Central memory CD8-positive, alpha-beta T cell (primary cell): ENCODE data around the gene SPATA13.
"Not testable (repeated sequence)": the region's sequence is repeated elsewhere in the genome, so short reads cannot be mapped to it uniquely, and the experiment has no call there.

Experiments
- ATAC-seq: fragments of 150-1000 bp; cut with Tn5 transposase; replicated peaks from 2 replicates; pipeline ENCODE4 v1.10.0; 2022; ENCODE audit warnings: mild to moderate bottlenecking, moderate FRiP score, moderate number of reproducible peaks; ENCODE audit not compliant: poor library complexity, severe bottlenecking; ENCODE audit errors: extremely low read depth
- DNase-seq, 2 donors: peaks; one replicate each; pipeline ENCODE4 v3.0.0; 2021; ENCODE audit warnings: low spot score in 2 of 2
- H3K27ac Mint-ChIP-seq: one replicate; pipeline ENCODE4 v1.8.0; 2022; ENCODE audit warnings: low read depth, mild to moderate bottlenecking, moderate library complexity, mixed read lengths
- H3K27me3 Mint-ChIP-seq: one replicate; pipeline ENCODE4 v1.8.0; 2022; ENCODE audit warnings: mixed read lengths
- H3K36me3 Mint-ChIP-seq: one replicate; pipeline ENCODE4 v1.8.0; 2022; ENCODE audit warnings: mild to moderate bottlenecking, moderate library complexity, mixed read lengths; ENCODE audit not compliant: insufficient read depth
- H3K4me1 Mint-ChIP-seq: one replicate; pipeline ENCODE4 v1.8.0; 2022; ENCODE audit warnings: mixed read lengths
- H3K4me3 Mint-ChIP-seq: one replicate; pipeline ENCODE4 v1.8.0; 2022; ENCODE audit warnings: mild to moderate bottlenecking, moderate library complexity, mixed read lengths
- H3K9me3 Mint-ChIP-seq: one replicate; pipeline ENCODE4 v1.8.0; 2022; ENCODE audit warnings: mixed read lengths

Gene SPATA13

DNA sequence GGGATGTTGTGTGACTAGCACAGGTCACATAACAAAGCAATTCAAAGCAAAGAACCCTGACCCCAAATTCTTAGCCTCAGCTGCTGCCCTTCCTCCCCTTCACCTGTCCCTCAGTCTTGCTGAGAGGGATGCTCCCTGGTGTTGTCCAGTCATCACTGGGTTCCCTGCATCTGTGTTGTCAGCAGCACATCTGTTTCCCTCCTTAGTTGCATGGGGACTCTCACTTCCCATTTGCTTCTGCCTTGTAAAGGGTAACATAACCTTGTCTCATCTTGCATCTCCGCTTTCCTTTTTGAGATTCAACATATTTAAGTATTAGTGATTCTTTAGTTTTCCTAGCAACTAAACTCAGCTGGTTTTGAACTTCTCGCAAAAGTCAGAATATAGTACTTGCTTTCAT, 54.0 kb downstream of the SPATA13 start:
- Mint-ChIP-seq H3K36me3 (peaks cover 1% of the 10 kb centered on the region), H3K4me3 (no peak overlapping the region), H3K4me1 (peaks cover 12% of the 10 kb centered on the region), H3K9me3 (no peaks in the 10 kb centered on the region), H3K27me3 (no peaks in the 10 kb centered on the region), H3K27ac (no peak overlapping the region)
- DNase-seq (no peak), ATAC-seq (no peak)

DNA sequence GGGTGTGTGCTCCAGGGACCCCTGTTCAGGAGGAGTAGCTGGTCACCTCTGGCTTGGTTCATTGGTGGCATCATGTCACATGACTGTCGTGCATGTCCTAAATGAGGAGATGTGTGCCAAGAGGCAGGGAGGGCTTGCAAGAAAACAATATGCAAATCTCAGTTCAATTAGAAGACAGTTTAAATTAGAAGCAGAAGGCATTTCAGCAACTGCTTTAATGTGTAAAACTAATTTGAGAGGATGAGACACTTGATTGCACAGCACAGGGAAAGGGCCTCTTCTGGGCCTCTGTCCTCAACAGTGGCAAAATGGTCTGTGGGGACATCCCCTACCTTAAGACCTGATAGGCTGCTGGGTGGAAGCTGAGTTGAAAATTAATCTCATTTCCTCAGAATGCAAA, 54.6 kb downstream of the SPATA13 start:
- Mint-ChIP-seq H3K36me3 (peaks cover 1% of the 10 kb centered on the region), H3K27ac (no peak overlapping the region), H3K4me1 (peaks cover 16% of the 10 kb centered on the region), H3K4me3 (no peak overlapping the region), H3K27me3 (no peaks in the 10 kb centered on the region), H3K9me3 (no peaks in the 10 kb centered on the region)
- ATAC-seq (no peak), DNase-seq (no peak)

DNA sequence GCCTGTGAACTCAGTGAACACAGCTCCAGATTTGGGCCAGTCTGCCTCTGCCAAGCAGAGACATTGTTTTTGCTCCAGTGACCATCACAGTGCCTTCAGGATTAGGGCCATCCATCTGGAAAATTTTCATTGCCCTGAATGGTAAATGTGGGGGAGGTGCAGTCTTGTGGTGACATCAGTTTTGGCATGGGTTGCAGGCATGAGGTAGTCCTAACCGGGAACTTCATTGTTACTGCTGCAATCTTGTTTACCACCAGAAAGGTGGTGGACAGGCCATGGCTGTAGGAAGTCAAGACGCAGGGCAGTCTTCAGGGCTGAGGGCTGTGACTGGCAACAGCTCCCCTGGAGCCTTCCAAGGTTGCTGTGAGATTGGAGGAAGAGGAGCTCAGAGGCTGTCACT, 55.2 kb downstream of the SPATA13 start:
- Mint-ChIP-seq H3K36me3 (peaks cover 1% of the 10 kb centered on the region), H3K27me3 (no peaks in the 10 kb centered on the region), H3K4me1 (peaks cover 17% of the 10 kb centered on the region), H3K9me3 (no peaks in the 10 kb centered on the region), H3K4me3 (no peak overlapping the region), H3K27ac (no peak overlapping the region)
- ATAC-seq (no peak), DNase-seq (no peak)

DNA sequence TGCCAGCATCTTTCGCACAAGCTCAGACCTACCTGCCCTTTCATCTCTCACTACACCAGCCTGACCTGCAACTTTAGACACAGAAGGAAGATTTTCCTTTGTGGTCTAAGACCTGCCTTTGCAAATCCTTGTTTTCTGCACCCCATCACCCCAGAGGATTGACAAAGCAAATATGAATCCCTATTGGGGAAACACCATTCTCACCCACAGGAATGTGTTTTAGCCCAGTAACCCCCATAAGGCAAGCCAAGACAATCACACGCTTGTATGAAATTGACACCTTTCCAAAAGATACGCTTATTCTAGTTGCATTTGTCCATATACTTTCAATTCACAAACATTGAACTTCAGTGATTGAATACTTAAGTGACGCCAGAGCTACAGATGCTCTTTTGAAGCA, 55.7 kb downstream of the SPATA13 start:
- no peak for DNase-seq
- Mint-ChIP-seq H3K27ac (peak overlapping the region; percentile 42), H3K27me3 (no peaks in the 10 kb centered on the region), H3K4me3 (no peak overlapping the region), H3K36me3 (peaks cover 1% of the 10 kb centered on the region), H3K9me3 (no peaks in the 10 kb centered on the region), H3K4me1 (peaks cover 17% of the 10 kb centered on the region)
- no peak for ATAC-seq

DNA sequence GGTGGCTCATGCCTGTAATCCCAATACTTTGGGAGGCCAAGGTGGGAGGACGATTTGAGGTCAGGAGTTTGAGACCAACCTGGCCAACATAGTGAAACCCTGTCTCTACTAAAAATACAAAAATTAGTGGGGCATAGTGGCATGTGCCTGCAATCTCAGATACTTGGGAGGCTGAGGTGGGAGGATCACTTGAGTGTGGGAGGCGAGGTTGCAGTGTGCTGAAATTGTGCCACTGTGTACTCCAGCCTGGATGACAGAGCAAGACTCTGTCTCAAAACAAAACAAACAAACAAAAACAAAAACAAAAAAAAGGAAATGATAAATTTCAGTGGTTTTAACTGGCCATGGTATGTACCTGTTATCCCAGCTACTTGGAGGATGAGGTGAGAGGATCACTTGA, 56.3 kb downstream of the SPATA13 start:
- DNase-seq, ATAC-seq, H3K36me3 Mint-ChIP-seq, H3K27me3 Mint-ChIP-seq, H3K9me3 Mint-ChIP-seq, H3K4me3 Mint-ChIP-seq: not testable (repeated sequence)
- H3K27ac Mint-ChIP-seq = peak overlapping the region; percentile 42
- peaks cover 17% of the 10 kb centered on the region for H3K4me1 Mint-ChIP-seq

DNA sequence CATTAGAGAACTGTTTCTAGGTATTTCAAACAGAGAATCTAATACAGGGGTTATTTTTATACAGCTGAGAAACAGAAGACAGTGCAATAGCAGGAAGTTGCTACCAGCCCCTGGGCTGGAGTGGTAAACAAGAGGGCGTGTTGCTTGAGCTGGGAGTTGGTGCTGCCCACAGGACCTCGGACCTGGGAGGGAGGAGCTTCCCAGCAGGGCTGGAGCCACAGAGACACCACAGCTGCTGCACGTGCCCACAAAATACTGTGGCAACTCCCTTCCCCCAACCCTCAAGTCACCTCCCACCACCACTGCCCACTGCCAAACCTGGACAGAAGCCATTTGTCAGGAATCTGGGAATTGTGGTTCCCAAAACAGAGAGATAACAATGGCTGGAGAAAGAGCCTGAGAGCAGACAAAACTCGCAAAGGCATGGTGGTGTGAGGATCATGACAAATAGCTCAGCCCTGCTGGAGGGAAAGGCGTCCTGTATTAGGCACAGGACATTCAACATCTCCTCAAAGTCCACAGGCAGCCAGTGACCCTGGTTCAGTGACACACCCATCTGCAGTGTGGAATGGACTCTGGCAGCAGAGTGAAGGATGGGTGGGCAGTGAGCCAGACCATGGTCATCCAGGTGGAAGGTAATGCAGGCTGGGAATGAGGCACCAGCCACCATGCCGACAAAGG, 57.2 kb downstream of the SPATA13 start:
- peak; percentile 29 for ATAC-seq
- H3K4me3 Mint-ChIP-seq = peak overlapping the region; percentile 14
- peaks cover 1% of the 10 kb centered on the region for H3K36me3 Mint-ChIP-seq
- peak overlapping the region; percentile 42 for H3K27ac Mint-ChIP-seq
- peaks cover 17% of the 10 kb centered on the region for H3K4me1 Mint-ChIP-seq
- no peak for DNase-seq
- H3K27me3 Mint-ChIP-seq = no peaks in the 10 kb centered on the region
- no peaks in the 10 kb centered on the region for H3K9me3 Mint-ChIP-seq

DNA sequence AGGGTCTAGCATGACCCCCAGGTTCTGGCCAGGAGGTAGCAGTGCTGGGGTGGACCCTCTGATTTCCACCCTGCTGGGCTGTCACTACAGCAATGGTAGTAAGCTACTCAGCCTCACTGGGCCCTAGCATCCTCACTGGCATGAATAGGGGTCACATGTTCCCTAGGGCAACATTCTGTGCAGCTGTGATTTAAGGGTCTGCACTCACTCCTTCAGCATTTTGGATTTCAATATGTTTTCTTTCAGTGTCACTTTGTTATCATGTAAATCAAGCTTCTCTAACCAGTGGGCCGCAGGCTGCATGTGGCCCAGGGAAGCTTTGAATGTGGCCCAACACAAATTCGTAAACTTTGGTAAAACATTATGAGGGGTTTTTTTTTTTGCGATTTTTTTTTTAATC, 57.8 kb downstream of the SPATA13 start:
- DNase-seq (no peak), ATAC-seq (no peak)
- Mint-ChIP-seq H3K27ac (no peak overlapping the region), H3K36me3 (peaks cover 1% of the 10 kb centered on the region), H3K27me3 (no peaks in the 10 kb centered on the region), H3K9me3 (no peaks in the 10 kb centered on the region), H3K4me3 (no peak overlapping the region), H3K4me1 (peaks cover 17% of the 10 kb centered on the region)

DNA sequence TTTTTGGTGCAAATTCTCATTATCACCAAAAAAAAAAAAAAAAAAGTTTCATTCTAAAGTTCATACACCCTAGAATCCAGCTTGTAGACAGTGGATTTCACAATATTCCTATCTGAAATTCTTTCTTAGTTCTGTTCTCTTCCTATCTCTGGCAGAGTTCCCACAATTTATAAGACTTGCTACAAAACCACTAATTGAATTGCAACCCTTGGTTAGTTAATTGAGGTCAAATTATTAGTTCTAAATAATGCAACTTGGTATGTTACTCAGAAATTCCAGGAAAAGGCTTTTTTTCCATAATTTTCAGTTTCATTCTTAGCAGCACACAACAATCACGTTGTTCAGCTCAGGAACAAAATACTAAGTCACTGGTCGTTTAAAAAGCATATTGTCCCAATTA, 58.5 kb downstream of the SPATA13 start:
- Mint-ChIP-seq H3K27ac (no peak overlapping the region), H3K9me3 (no peaks in the 10 kb centered on the region), H3K27me3 (no peaks in the 10 kb centered on the region), H3K36me3 (peaks cover 1% of the 10 kb centered on the region), H3K4me1 (peaks cover 17% of the 10 kb centered on the region), H3K4me3 (no peak overlapping the region)
- DNase-seq (no peak), ATAC-seq (no peak)

DNA sequence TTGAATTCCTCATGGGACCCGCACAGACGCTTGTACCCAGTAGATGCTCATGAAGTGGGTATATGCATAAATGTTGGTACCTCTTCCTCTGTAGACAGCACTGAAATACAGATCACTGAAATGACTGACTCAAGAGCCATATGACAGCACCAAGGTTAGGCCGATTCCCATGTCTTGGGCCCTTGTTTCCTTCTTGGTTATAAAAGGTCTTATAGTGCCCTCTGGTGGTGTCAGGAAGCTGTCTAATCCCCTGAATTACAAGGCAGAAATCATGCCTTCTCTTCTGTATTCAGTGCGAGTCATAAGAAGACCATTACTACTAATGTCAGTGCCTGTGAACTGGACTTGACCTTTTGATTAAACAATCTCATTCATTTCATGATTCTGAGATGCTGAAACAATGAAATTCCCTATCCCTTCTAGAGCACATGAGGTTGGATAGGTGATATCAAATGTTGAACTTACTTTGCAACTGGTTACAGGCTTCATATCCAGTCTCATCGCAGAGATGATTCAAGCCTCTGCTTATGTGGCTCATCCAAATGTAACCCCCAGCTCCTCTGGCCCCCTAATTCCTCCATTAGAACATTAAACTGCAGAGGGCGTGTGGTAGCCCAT, 59.7 kb downstream of the SPATA13 start:
- Mint-ChIP-seq H3K9me3 (no peaks in the 10 kb centered on the region), H3K4me1 (peaks cover 29% of the 10 kb centered on the region), H3K36me3 (peaks cover 1% of the 10 kb centered on the region), H3K27ac (peak overlapping the region; percentile 11), H3K4me3 (no peak overlapping the region), H3K27me3 (no peaks in the 10 kb centered on the region)
- ATAC-seq (peak; percentile 73), DNase-seq (peak in 1 of 2 donors; percentile 51)

DNA sequence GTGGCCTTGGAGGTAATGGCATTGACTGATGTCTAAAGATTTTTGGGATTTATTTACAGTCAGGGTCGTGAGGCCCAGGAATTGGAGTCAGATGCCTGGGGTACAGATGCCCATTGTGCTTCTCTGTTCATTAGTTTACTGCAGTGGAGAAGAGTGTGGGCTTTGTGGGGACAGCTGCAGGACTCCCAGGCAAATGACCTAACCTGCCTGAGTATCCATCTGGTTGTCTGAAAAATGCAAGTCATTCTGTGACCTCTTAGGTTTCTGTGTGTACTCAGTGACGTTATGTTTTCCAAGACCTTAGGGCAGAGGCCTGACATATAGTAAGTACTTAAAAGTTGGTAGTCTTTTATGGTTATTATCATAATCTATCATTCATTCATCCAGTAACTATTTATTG, 60.5 kb downstream of the SPATA13 start:
- no peak for ATAC-seq
- Mint-ChIP-seq H3K36me3 (peaks cover 1% of the 10 kb centered on the region), H3K27me3 (no peaks in the 10 kb centered on the region), H3K27ac (no peak overlapping the region), H3K9me3 (no peaks in the 10 kb centered on the region), H3K4me3 (no peak overlapping the region), H3K4me1 (peaks cover 37% of the 10 kb centered on the region)
- DNase-seq = no peak

DNA sequence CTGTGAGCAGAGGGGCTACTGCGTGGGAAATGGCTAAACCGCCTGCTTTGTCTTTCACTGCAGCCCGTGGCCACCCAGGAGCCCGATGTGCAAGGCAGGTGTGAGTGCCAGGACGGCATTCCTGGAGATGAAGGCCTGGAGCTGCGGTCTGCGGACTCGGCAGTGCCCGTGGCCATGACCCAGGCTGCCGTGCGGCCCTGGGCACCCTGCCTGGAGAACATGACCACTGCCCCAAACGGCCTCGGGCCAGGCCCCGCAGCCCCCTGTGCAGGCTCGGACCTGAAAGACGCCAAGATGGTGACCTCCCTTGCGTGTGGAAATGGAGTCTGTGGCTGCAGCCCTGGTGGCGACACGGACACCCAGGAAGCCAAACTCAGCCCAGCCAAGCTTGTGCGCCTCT, 62.2 kb downstream of the SPATA13 start:
- ATAC-seq (no peak), DNase-seq (no peak)
- H3K36me3 Mint-ChIP-seq = peaks cover 2% of the 10 kb centered on the region
- no peaks in the 10 kb centered on the region for H3K9me3 Mint-ChIP-seq
- peaks cover 37% of the 10 kb centered on the region for H3K4me1 Mint-ChIP-seq
- H3K4me3 Mint-ChIP-seq = no peak overlapping the region
- H3K27ac Mint-ChIP-seq = no peak overlapping the region
- H3K27me3 Mint-ChIP-seq = no peaks in the 10 kb centered on the region

DNA sequence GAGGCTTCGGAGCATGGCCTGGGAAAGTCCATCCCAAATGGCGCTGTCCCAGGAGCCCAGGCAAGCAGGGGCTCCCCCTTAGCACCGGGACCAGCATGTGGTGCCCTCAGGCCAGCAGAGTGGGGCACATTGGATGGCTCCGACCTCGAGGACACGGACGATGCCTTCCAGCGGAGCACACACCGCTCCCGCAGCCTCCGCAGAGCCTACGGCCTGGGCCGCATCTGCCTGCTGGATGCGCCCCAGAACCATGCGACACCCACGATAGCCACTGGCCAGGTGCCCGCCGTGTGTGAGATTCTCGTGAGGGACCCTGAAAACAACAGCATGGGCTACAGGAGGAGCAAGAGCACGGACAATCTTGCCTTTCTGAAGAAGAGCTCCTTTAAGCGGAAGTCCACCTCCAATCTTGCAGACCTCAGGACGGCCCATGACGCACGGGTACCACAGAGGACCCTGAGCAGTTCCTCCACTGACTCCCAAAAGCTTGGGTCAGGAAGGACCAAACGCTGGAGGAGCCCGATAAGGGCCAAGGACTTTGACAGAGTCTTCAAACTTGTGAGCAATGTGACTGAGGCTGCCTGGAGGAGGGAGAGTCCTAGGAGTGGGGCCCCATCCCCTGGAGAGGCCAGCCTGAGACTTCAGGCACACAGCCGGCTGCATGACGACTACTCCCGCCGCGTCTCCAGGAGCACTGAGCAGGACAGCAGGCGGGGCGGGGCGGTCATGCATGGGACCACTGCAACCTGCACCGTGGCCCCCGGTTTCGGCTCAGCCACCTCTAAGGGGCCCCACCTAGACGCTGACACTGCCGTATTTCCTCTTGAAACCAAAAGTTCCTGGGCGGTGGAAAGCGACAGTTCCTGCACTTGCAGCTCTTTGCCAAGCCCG, 63.1 kb downstream of the SPATA13 start:
- Mint-ChIP-seq H3K27ac (peak overlapping the region; percentile 86), H3K4me1 (peaks cover 33% of the 10 kb centered on the region), H3K36me3 (peaks cover 2% of the 10 kb centered on the region), H3K9me3 (no peaks in the 10 kb centered on the region), H3K27me3 (no peaks in the 10 kb centered on the region), H3K4me3 (peak overlapping the region; percentile 82)
- ATAC-seq (peak; percentile 49), DNase-seq (no peak)
